Measurements from ENCODE around the gene ADSS1. TPM values are rescaled to one million over a fixed set of nuclear protein-coding genes. Genes with fewer than 3 reads are reported as not detected.

ADSS1 gene
- total and polyA plus RNA-seq, 2 donors (not counting 1 experiment from before 2014, with no cell fraction given): 2.2 to 3.5 TPM

DNA sequence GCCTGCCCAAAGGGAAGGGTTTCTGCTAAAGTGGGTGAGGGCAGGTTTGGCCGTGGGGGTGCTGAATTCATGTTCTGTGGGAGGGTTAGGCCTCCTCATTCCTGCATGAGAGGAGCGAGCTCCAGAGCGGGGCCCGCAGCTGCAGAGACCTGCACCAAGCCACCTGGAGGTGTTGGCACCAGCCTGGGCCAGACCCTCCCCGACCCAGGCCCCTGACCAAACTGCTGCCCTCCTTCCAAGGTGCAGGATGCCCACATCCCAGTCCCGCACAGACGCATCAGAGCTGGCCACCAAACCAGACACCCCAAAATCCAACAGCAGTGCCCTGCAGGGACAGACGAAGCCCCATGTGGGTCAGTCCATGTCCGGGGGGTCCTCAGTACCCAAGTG, 10.6 kb downstream of the ADSS1 start:
- no peak for TF ChIP-seq EZH2 (IDR thresholded peaks at IDR 0.05; ENCODE audit: low read length, missing control alignments)
- TF ChIP-seq, protein P1, sequence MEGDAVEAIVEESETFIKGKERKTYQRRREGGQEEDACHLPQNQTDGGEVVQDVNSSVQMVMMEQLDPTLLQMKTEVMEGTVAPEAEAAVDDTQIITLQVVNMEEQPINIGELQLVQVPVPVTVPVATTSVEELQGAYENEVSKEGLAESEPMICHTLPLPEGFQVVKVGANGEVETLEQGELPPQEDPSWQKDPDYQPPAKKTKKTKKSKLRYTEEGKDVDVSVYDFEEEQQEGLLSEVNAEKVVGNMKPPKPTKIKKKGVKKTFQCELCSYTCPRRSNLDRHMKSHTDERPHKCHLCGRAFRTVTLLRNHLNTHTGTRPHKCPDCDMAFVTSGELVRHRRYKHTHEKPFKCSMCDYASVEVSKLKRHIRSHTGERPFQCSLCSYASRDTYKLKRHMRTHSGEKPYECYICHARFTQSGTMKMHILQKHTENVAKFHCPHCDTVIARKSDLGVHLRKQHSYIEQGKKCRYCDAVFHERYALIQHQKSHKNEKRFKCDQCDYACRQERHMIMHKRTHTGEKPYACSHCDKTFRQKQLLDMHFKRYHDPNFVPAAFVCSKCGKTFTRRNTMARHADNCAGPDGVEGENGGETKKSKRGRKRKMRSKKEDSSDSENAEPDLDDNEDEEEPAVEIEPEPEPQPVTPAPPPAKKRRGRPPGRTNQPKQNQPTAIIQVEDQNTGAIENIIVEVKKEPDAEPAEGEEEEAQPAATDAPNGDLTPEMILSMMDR (conservative IDR thresholded peaks at IDR 0.05 in 1 of 2, IDR thresholded peaks at IDR 0.05 in 1 of 2; ENCODE audit: low read depth in 1 of 2, low read length in 2 of 2): no peak
- peaks cover 5% of the 10 kb centered on the region for H3K4me1 ChIP-seq (ENCODE audit: control insufficient read depth, extremely low read depth, insufficient read depth, low read length)
- no peak overlapping the region for H2AFZ ChIP-seq (ENCODE audit: low read length)
- no peaks in the 10 kb centered on the region for H3K79me2 ChIP-seq (ENCODE audit: control insufficient read depth, insufficient read depth, low read length)
- no peaks in the 10 kb centered on the region for H3K36me3 ChIP-seq (ENCODE audit: control insufficient read depth, insufficient read depth, low read length)
- no peak overlapping the region for H3K4me3 ChIP-seq (replicated peaks in 1 of 4; ENCODE audit: control extremely low read depth in 1 of 4, insufficient read depth in 1 of 4, low read depth in 3 of 4, low read length in 4 of 4)
- no peaks in the 10 kb centered on the region for H4K20me1 ChIP-seq (ENCODE audit: control insufficient read depth, extremely low read depth, insufficient read depth, low read length)
- no peak overlapping the region for H3K9ac ChIP-seq (ENCODE audit: insufficient read depth, low read length)
- no peak overlapping the region for H3K27ac ChIP-seq (ENCODE audit: insufficient read depth, low read length)
- DNase-seq (ENCODE audit: low read depth in 2 of 2): no peak
- H3K9me3 ChIP-seq (ENCODE audit: control insufficient read depth, insufficient read depth, low read depth, low read length): no peaks in the 10 kb centered on the region
- H3K27me3 ChIP-seq (ENCODE audit: control insufficient read depth, insufficient read depth, low read length): no peaks in the 10 kb centered on the region
- H3K4me2 ChIP-seq (ENCODE audit: extremely low read depth, insufficient read depth, low read length): no peak overlapping the region

GRCh38 chr14:104734991-104735779, 11.2 kb downstream of the ADSS1 start:
- Histone ChIP-seq H3K4me3 (replicated peaks in 1 of 4; ENCODE audit: control extremely low read depth in 1 of 4, insufficient read depth in 1 of 4, low read depth in 3 of 4, low read length in 4 of 4) (no peak overlapping the region), H3K9ac (ENCODE audit: insufficient read depth, low read length) (no peak overlapping the region), H3K36me3 (ENCODE audit: control insufficient read depth, insufficient read depth, low read length) (no peaks in the 10 kb centered on the region), H3K4me2 (ENCODE audit: extremely low read depth, insufficient read depth, low read length) (no peak overlapping the region), H4K20me1 (ENCODE audit: control insufficient read depth, extremely low read depth, insufficient read depth, low read length) (no peaks in the 10 kb centered on the region), H2AFZ (ENCODE audit: low read length) (no peak overlapping the region), H3K79me2 (ENCODE audit: control insufficient read depth, insufficient read depth, low read length) (no peaks in the 10 kb centered on the region), H3K4me1 (ENCODE audit: control insufficient read depth, extremely low read depth, insufficient read depth, low read length) (peaks cover 5% of the 10 kb centered on the region), H3K9me3 (ENCODE audit: control insufficient read depth, insufficient read depth, low read depth, low read length) (no peaks in the 10 kb centered on the region), H3K27ac (ENCODE audit: insufficient read depth, low read length) (no peak overlapping the region), H3K27me3 (ENCODE audit: control insufficient read depth, insufficient read depth, low read length) (no peaks in the 10 kb centered on the region)
- TF ChIP-seq, protein P1 (conservative IDR thresholded peaks at IDR 0.05 in 1 of 2, IDR thresholded peaks at IDR 0.05 in 1 of 2; ENCODE audit: low read depth in 1 of 2, low read length in 2 of 2): no peak
- no peak for TF ChIP-seq EZH2 (IDR thresholded peaks at IDR 0.05; ENCODE audit: low read length, missing control alignments)
- DNase-seq (ENCODE audit: low read depth in 2 of 2): no peak

- Histone ChIP-seq H2AFZ (ENCODE audit: low read length) (no peak overlapping the region), H3K27ac (ENCODE audit: insufficient read depth, low read length) (no peak overlapping the region), H3K9me3 (ENCODE audit: control insufficient read depth, insufficient read depth, low read depth, low read length) (no peaks in the 10 kb centered on the region), H3K36me3 (ENCODE audit: control insufficient read depth, insufficient read depth, low read length) (no peaks in the 10 kb centered on the region), H3K9ac (ENCODE audit: insufficient read depth, low read length) (no peak overlapping the region), H3K27me3 (ENCODE audit: control insufficient read depth, insufficient read depth, low read length) (no peaks in the 10 kb centered on the region), H3K79me2 (ENCODE audit: control insufficient read depth, insufficient read depth, low read length) (no peaks in the 10 kb centered on the region), H4K20me1 (ENCODE audit: control insufficient read depth, extremely low read depth, insufficient read depth, low read length) (no peaks in the 10 kb centered on the region), H3K4me3 (replicated peaks in 1 of 4; ENCODE audit: control extremely low read depth in 1 of 4, insufficient read depth in 1 of 4, low read depth in 3 of 4, low read length in 4 of 4) (no peak overlapping the region), H3K4me2 (ENCODE audit: extremely low read depth, insufficient read depth, low read length) (peak overlapping the region; percentile 2), H3K4me1 (ENCODE audit: control insufficient read depth, extremely low read depth, insufficient read depth, low read length) (peaks cover 5% of the 10 kb centered on the region)
- no peak for TF ChIP-seq EZH2 (IDR thresholded peaks at IDR 0.05; ENCODE audit: low read length, missing control alignments)
- TF ChIP-seq, protein P1 (conservative IDR thresholded peaks at IDR 0.05 in 1 of 2, IDR thresholded peaks at IDR 0.05 in 1 of 2; ENCODE audit: low read depth in 1 of 2, low read length in 2 of 2): no peak
- DNase-seq (ENCODE audit: low read depth in 2 of 2): peak in 1 of 2 donors; percentile 85
Measured at GRCh38 chr14:104735830-104736642, 12.0 kb downstream of the ADSS1 start.

Data from fibroblast of lung (primary cell).